SK-N-SH (cell line): ENCODE measurements around the gene PODN. TPM values are rescaled to one million over a fixed set of nuclear protein-coding genes. Genes with fewer than 3 reads are reported as not detected.

Source experiments
- CTCF ChIA-PET: fragments of 300-600, 350-600 bp; formaldehyde crosslinking; extraction: SDS; loops from one replicate; lab custom pipeline; 2021; lab: Yijun Ruan, JAX
- POLR2A ChIA-PET: fragments of 350-600 bp; sonication (Branson Sonifier 250); formaldehyde crosslinking; extraction: SDS; loops from one replicate; lab custom pipeline; 2020; ENCODE audit warnings: antibody characterized with exemption, inconsistent platforms; lab: Yijun Ruan, JAX
- DNase-seq: peaks from one replicate; pipeline ENCODE4 v3.0.0; 2012
- H2AFZ ChIP-seq: fragments of 200-600 bp; sonication (generic); 2 replicates; pipeline ENCODE4 v1.8.1; 2016; ENCODE audit warnings: antibody characterized with exemption, mild to moderate bottlenecking, low read depth
- H3F3A ChIP-seq: fragments of 200-600 bp; sonication (generic); replicated peaks from 2 replicates; pipeline ENCODE3; 2016; ENCODE audit warnings: antibody characterized with exemption, mild to moderate bottlenecking; ENCODE audit not compliant: insufficient read depth
- H3K27ac ChIP-seq, 2 experiments: fragments of 200-500 bp in 1 of 2; fragments of 200-600 bp in 1 of 2; sonication (Bioruptor generic) in 1 of 2; sonication (generic), shearing (Covaris generic) in 1 of 2; 2 replicates each; pipeline versions ENCODE4 v1.5.1 to v1.6.1; 2014 to 2016; ENCODE audit warnings: low read depth in 2 of 2, inconsistent platforms in 1 of 2, low read length in 1 of 2, mild to moderate bottlenecking in 1 of 2, mixed read lengths in 1 of 2
- H3K27me3 ChIP-seq: fragments of 200-600 bp; sonication (generic), shearing (Covaris generic); 2 replicates; pipeline ENCODE4 v1.6.1; 2016; ENCODE audit warnings: mixed run types; ENCODE audit not compliant: insufficient read depth
- H3K36me3 ChIP-seq, 2 experiments: fragments of 200-500 bp in 1 of 2; fragments of 200-600 bp in 1 of 2; sonication (Bioruptor generic) in 1 of 2; sonication (generic) in 1 of 2; replicated peaks in 1 of 2; 2 replicates each; pipeline versions ENCODE3 to v1.5.1; 2014 to 2016; ENCODE audit warnings: low read length in 1 of 2, mild to moderate bottlenecking in 1 of 2; ENCODE audit not compliant: insufficient read depth in 2 of 2, control insufficient read depth in 1 of 2
- H3K4me1 ChIP-seq, 2 experiments: fragments of 200-500 bp in 1 of 2; fragments of 200-600 bp in 1 of 2; sonication (Bioruptor generic) in 1 of 2; sonication (generic), shearing (Covaris generic) in 1 of 2; 2 replicates each; pipeline versions ENCODE4 v1.5.1 to v1.6.1; 2014 to 2016; ENCODE audit warnings: low read depth in 1 of 2, low read length in 1 of 2, mixed run types in 1 of 2; ENCODE audit not compliant: insufficient read depth in 2 of 2, control insufficient read depth in 1 of 2
- H3K4me2 ChIP-seq: fragments of 200-600 bp; sonication (generic), shearing (Covaris generic); 2 replicates; pipeline ENCODE4 v1.6.1; 2017; ENCODE audit warnings: mixed run types
- H3K4me3 ChIP-seq, 2 experiments: fragments of 200-500 bp in 1 of 2; fragments of 200-600 bp in 1 of 2; sonication (Bioruptor generic) in 1 of 2; sonication (generic), shearing (Covaris generic) in 1 of 2; 2 replicates each; pipeline versions ENCODE4 v1.5.1 to v1.8.1; 2014 to 2016; ENCODE audit warnings: low read depth in 2 of 2, inconsistent platforms in 1 of 2, low read length in 1 of 2, mild to moderate bottlenecking in 1 of 2, mixed read lengths in 1 of 2, moderate library complexity in 1 of 2
- H3K79me2 ChIP-seq: fragments of 200-600 bp; sonication (generic); 2 replicates; pipeline ENCODE4 v1.8.1; 2017; ENCODE audit warnings: mild to moderate bottlenecking; ENCODE audit not compliant: insufficient read depth
- H3K9ac ChIP-seq: fragments of 200-600 bp; sonication (generic); 2 replicates; pipeline ENCODE4 v1.6.1; 2017; ENCODE audit warnings: mixed run types
- H3K9me2 ChIP-seq: fragments of 200-600 bp; sonication (generic); 2 replicates; pipeline ENCODE4 v1.6.1; 2017; ENCODE audit warnings: mixed run types
- H3K9me3 ChIP-seq: fragments of 200-600 bp; sonication (generic); 2 replicates; pipeline ENCODE4 v1.6.1; 2017; ENCODE audit warnings: mixed run types, mild to moderate bottlenecking, moderate library complexity
- H4K20me1 ChIP-seq: fragments of 200-600 bp; sonication (generic); 2 replicates; pipeline ENCODE4 v1.6.1; 2017; ENCODE audit warnings: mild to moderate bottlenecking, mixed run types; ENCODE audit not compliant: insufficient read depth
- EP300 ChIP-seq, 2 experiments: IDR thresholded peaks; 2 replicates each; pipeline versions ENCODE4 v1.4.0 to v1.6.1; 2012; ENCODE audit warnings: borderline replicate concordance in 1 of 2, low read depth in 1 of 2, low read length in 1 of 2
- FOSL2 ChIP-seq: IDR thresholded peaks from 2 replicates; pipeline ENCODE4 v1.4.0; 2012; ENCODE audit warnings: low read depth, mild to moderate bottlenecking, moderate library complexity, borderline replicate concordance
- FOXM1 ChIP-seq: IDR thresholded peaks from 2 replicates; pipeline ENCODE4 v1.4.0; 2012; ENCODE audit warnings: low read depth, mild to moderate bottlenecking
- MEF2A ChIP-seq: IDR thresholded peaks from 2 replicates; pipeline ENCODE4 v1.4.0; 2012; ENCODE audit warnings: low read depth, borderline replicate concordance
- NFIC ChIP-seq: IDR thresholded peaks from 2 replicates; pipeline ENCODE4 v1.4.0; 2012; ENCODE audit warnings: borderline replicate concordance
- NRF1 ChIP-seq: IDR thresholded peaks from 2 replicates; pipeline ENCODE4 v1.6.1; 2012; ENCODE audit warnings: low read depth, mild to moderate bottlenecking, low read length
- POLR2AphosphoS5 ChIP-seq: IDR thresholded peaks from 2 replicates; pipeline ENCODE4 v1.6.1; 2012; ENCODE audit warnings: low read depth, low read length
- RCOR1 ChIP-seq: fragments of 150-350 bp; IDR thresholded peaks from 2 replicates; pipeline ENCODE4 v1.6.1; 2017; ENCODE audit warnings: antibody characterized with exemption, low read length
- RXRA ChIP-seq: IDR thresholded peaks from 2 replicates; pipeline ENCODE4 v1.4.0; 2012; ENCODE audit warnings: low read depth, mild to moderate bottlenecking, borderline replicate concordance
- TCF12 ChIP-seq: IDR thresholded peaks from 2 replicates; pipeline ENCODE4 v1.4.0; 2012
- WGBS: methylation state at CpG from one replicate; pipeline ENCODE4 v1.1.6; 2017; ENCODE audit warnings: low lambda C conversion rate; 5-methylcytosine and 5-hydroxymethylcytosine counted together
- polyA plus RNA-seq, 3 experiments: library from polyadenylated mRNA; depleted of rRNA; stranded (reverse); fragments of >200 nt; gene quantifications; 2 replicates each; pipeline ENCODE4 v1.2.3, GENCODE V29; 2012
- TF ChIP-seq, protein P1 (sequence below): fragments of 150-350 bp; IDR thresholded peaks from 2 replicates; pipeline ENCODE4 v1.6.1; 2016; ENCODE audit warnings: mild to moderate bottlenecking, low read depth, low read length
- TF ChIP-seq, protein P2 (sequence below): IDR thresholded peaks from 2 replicates; pipeline ENCODE4; 2012

Gene PODN
- polyA plus RNA-seq, 1 of the 3 experiments (the other 2 are of a cell fraction) = 2.0 TPM

DNA sequence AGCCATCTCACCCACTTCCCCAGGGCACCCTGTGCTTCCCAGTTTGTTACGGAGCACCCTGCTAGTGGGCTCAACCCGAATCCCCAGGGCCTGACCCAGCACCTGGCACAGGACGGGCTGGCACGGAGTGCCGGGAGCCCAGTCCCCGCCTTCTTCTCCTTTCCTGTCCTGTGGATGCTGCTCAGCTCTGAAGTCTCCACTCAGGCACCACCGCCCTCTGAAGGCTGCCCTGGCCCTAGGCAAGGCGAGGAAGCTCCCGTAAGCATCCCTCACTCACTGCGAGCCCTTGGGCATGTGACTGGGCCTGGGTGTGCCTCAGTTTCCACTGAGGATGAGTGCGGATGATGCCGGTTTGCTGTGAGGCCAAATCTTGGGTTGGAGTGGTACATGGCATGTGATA is 58.6 kb downstream of the PODN start:
- no peaks in the 10 kb centered on the region for H4K20me1 ChIP-seq
- H2AFZ ChIP-seq = no peak overlapping the region
- no peak overlapping the region for H3K9ac ChIP-seq
- TF ChIP-seq RCOR1 (no peak), POLR2AphosphoS5 (no peak), MEF2A (no peak), EP300 (IDR thresholded peaks at IDR 0.05; ENCODE audit: borderline replicate concordance in 1 of 2, low read depth in 1 of 2, low read length in 1 of 2) (no peak), RXRA (no peak), NRF1 (no peak)
- TF ChIP-seq, protein P1, sequence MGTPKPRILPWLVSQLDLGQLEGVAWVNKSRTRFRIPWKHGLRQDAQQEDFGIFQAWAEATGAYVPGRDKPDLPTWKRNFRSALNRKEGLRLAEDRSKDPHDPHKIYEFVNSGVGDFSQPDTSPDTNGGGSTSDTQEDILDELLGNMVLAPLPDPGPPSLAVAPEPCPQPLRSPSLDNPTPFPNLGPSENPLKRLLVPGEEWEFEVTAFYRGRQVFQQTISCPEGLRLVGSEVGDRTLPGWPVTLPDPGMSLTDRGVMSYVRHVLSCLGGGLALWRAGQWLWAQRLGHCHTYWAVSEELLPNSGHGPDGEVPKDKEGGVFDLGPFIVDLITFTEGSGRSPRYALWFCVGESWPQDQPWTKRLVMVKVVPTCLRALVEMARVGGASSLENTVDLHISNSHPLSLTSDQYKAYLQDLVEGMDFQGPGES = no peak
- no peaks in the 10 kb centered on the region for H3K27me3 ChIP-seq
- CTCF ChIA-PET = interaction anchor here (1.0 to 1.3 kb wide), 2 partner anchors 10 to 106 kb away, joined by 3 read pairs; no protein-coding TSS in a partner anchor
- H3K4me1 ChIP-seq = peaks cover 20 to 41% of the 10 kb centered on the region in 2 experiments; a peak in 3 of 4 replicates
- POLR2A ChIA-PET = no interaction called here
- H3K4me3 ChIP-seq = no peak overlapping the region
- H3K9me2 ChIP-seq = no peaks in the 10 kb centered on the region
- WGBS = 87% methylated on average over 9 of the region's 12 CpGs
- no peak overlapping the region for H3K4me2 ChIP-seq
- no peaks in the 10 kb centered on the region for H3K9me3 ChIP-seq
- H3K79me2 ChIP-seq = no peaks in the 10 kb centered on the region
- no peak for DNase-seq
- no peak overlapping the region for H3K27ac ChIP-seq
- H3K36me3 ChIP-seq = no peaks in the 10 kb centered on the region
- H3F3A ChIP-seq = no peaks in the 10 kb centered on the region

DNA sequence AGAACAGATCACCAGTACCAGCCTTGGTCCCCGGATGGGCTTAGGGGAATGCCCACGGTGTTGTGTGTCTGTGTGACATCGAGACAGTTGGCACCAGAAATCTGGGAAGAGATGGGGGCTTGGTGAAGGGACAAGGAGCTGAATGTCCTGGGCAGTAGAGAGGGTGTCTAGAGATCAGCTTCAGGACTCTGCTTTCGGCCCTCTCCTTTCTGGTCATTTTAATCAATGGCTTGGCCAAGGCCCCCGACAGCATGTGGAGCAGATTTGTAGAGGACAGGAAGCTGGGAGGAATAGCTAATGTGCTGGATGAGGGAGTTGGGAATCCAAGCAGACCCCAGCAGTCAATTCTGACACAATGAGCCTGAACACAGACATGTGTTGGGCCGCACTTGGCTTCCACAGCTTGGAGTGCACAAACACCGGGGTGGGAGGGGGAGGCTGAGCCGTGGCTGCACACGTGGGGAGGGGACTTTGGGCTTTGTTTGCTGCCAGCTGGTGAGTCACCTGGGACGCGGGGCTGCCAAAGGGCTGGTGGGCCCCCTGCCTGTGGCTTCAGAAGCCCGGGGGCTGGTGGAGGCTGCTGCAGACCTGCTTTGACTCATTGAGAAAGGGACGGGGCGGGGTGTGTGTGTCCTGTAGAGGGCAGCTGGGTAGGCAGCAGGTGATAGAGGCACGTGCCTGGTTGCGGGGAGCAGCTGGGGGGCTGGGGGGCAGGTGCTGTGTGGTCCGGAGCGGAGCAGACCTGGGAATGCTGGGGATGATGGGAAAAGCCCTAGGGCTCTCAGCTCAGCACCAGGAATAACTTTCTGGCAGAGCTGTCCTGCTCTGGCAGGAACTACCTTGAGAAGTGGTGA is 59.5 kb downstream of the PODN start:
- no peaks in the 10 kb centered on the region for H4K20me1 ChIP-seq
- H3K9ac ChIP-seq = no peak overlapping the region
- H3K27me3 ChIP-seq = no peaks in the 10 kb centered on the region
- peak; percentile 62 for DNase-seq
- no peak overlapping the region for H3K4me2 ChIP-seq
- no peaks in the 10 kb centered on the region for H3K9me2 ChIP-seq
- ChIA-PET CTCF (interaction anchor here (0.8 to 2.1 kb wide), 5 partner anchors 15 to 107 kb away, joined by 3 to 8 read pairs (median 3); no protein-coding TSS in a partner anchor), POLR2A (interaction anchor here (0.5 kb wide), 1 partner anchor 16 kb away, joined by 3 read pairs; no protein-coding TSS in a partner anchor)
- H3K4me1 ChIP-seq = peaks cover 15 to 33% of the 10 kb centered on the region in 2 experiments; a peak in 2 of 4 replicates
- H3K79me2 ChIP-seq = no peaks in the 10 kb centered on the region
- H3K4me3 ChIP-seq = no peak overlapping the region
- H3F3A ChIP-seq = no peaks in the 10 kb centered on the region
- no peaks in the 10 kb centered on the region for H3K36me3 ChIP-seq
- WGBS = 72% methylated on average over 11 of the region's 18 CpGs
- H3K9me3 ChIP-seq = no peaks in the 10 kb centered on the region
- no peak for TF ChIP-seq FOXM1
- TF ChIP-seq FOSL2 = peak; percentile 51; the same call in 1 of the 2 replicates
- TF ChIP-seq, protein P2, sequence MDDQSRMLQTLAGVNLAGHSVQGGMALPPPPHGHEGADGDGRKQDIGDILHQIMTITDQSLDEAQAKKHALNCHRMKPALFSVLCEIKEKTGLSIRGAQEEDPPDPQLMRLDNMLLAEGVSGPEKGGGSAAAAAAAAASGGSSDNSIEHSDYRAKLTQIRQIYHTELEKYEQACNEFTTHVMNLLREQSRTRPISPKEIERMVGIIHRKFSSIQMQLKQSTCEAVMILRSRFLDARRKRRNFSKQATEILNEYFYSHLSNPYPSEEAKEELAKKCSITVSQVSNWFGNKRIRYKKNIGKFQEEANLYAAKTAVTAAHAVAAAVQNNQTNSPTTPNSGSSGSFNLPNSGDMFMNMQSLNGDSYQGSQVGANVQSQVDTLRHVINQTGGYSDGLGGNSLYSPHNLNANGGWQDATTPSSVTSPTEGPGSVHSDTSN = 0 out of 2 replicates have a peak, but pooled peaks have one; percentile 9
- peak in 1 of 2 experiments; percentile 41; a peak in 1 of 4 replicates for TF ChIP-seq EP300 (IDR thresholded peaks at IDR 0.05; ENCODE audit: borderline replicate concordance in 1 of 2, low read depth in 1 of 2, low read length in 1 of 2)
- TF ChIP-seq TCF12 = peak; percentile 59
- peak; percentile 53; the same call in 1 of the 2 replicates for TF ChIP-seq NFIC
- no peak overlapping the region for H3K27ac ChIP-seq
- no peak overlapping the region for H2AFZ ChIP-seq
